Right atrium auricular region (tissue), 2 donors: ENCODE measurements around the gene NACA. TPM values are rescaled to one million over a fixed set of nuclear protein-coding genes. Genes with fewer than 3 reads are reported as not detected.

Experiments
- DNase-seq: peaks from one replicate; pipeline ENCODE4 v3.0.0-alpha.2; 2019; ENCODE audit warnings: low spot score
- H3K27ac ChIP-seq, 2 donors: fragments of 200-600 bp; sonication (generic); 1 replicate in 1 of 2; 2 replicates in 1 of 2; pipeline ENCODE4 v1.5.1; 2016 to 2019
- H3K27me3 ChIP-seq, 2 donors: fragments of 200-600 bp; sonication (generic); one replicate each; pipeline versions ENCODE4 v1.5.1 to v1.6.0; 2017 to 2019
- H3K36me3 ChIP-seq: fragments of 200-600 bp; sonication (generic); one replicate; pipeline ENCODE4 v1.5.1; 2016
- H3K4me1 ChIP-seq, 2 donors: fragments of 200-600 bp; sonication (generic); one replicate each; pipeline versions ENCODE4 v1.5.1 to v1.6.0; 2017 to 2019
- H3K4me3 ChIP-seq, 2 donors: fragments of 200-600 bp; sonication (generic); 1 replicate in 1 of 2; 2 replicates in 1 of 2; pipeline ENCODE4 v1.5.1; 2017 to 2019; ENCODE audit warnings: mild to moderate bottlenecking in 1 of 2, moderate library complexity in 1 of 2
- H3K9me3 ChIP-seq, 2 donors: fragments of 200-600 bp; sonication (generic); one replicate each; pipeline ENCODE4 v1.5.1; 2019
- total RNA-seq, 2 donors: library from RNA; depleted of rRNA; stranded (reverse); fragments of >200 nt; gene quantifications; one replicate each; pipeline ENCODE4 v1.1.0, GENCODE V29; 2016
- TF ChIP-seq, protein P1 (sequence below), 2 donors: fragments of 200-600 bp; sonication (generic); IDR thresholded peaks; one replicate each; pipeline ENCODE4 v1.5.1; 2019; ENCODE audit warnings: antibody characterized with exemption in 2 of 2

The NACA gene
- total RNA-seq, 2 donors from 2014 or later, result 529 to 636 TPM

- Histone ChIP-seq H3K27me3 (no peaks in the 10 kb centered on the region), H3K9me3 (no peaks in the 10 kb centered on the region), H3K36me3 (no peaks in the 10 kb centered on the region), H3K4me3 (no peak overlapping the region), H3K4me1 (no peaks in the 10 kb centered on the region), H3K27ac (no peak overlapping the region)
- TF ChIP-seq, protein P1, sequence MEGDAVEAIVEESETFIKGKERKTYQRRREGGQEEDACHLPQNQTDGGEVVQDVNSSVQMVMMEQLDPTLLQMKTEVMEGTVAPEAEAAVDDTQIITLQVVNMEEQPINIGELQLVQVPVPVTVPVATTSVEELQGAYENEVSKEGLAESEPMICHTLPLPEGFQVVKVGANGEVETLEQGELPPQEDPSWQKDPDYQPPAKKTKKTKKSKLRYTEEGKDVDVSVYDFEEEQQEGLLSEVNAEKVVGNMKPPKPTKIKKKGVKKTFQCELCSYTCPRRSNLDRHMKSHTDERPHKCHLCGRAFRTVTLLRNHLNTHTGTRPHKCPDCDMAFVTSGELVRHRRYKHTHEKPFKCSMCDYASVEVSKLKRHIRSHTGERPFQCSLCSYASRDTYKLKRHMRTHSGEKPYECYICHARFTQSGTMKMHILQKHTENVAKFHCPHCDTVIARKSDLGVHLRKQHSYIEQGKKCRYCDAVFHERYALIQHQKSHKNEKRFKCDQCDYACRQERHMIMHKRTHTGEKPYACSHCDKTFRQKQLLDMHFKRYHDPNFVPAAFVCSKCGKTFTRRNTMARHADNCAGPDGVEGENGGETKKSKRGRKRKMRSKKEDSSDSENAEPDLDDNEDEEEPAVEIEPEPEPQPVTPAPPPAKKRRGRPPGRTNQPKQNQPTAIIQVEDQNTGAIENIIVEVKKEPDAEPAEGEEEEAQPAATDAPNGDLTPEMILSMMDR (IDR thresholded peaks at IDR 0.05), result no peak
- DNase-seq, result no peak
Measured at GRCh38 chr12:56766535-56766934, 41.4 kb upstream of the NACA start.

DNA sequence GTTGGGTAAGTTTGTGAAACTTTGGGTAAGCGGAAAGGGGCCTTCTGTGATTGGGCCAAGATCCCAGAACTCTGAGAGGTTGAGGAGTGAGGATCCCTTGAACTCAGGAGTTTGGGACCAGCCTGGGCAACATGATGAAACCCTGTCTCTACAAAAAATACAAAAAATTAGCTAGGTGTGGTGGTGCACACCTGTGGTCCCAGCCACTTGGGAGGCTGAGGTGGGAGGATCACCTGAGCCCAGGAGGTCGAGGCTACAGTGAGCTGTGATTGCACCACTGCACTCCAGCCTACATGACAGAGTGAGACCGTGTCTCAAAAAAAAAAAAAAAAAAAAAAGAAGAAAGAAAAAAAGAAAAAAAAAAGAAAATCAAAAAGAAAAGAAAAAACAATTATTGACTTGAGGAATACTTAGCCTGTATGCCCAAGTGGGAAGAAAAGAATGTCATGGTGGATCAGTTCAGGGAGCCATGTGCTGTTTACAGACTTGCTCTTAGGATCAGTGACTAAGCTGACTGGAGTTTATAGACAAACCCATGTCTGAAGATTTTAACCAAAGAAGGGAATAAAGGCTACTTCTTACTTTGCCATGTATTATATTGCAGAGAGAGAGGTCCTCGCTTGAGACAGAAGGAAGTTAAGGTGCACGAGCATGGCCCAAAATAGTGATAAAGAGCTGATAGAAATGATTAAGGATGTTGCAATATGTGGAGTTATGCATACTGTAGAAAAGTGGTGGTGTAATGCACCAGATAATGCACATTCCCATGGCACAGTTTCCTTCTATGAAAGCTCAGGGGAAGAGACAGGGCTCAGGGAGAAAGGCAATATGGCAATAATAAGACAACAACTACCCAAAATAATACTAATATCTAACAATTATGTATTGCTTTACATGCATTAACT lies 38.9 kb upstream of the NACA start:
- H3K9me3 ChIP-seq, result peaks cover 0 to under 1% of the 10 kb centered on the region in 2 donors
- TF ChIP-seq, protein P1 (IDR thresholded peaks at IDR 0.05), result no peak
- no peaks in the 10 kb centered on the region for H3K4me1 ChIP-seq
- DNase-seq, result no peak
- no peak overlapping the region for H3K4me3 ChIP-seq
- no peaks in the 10 kb centered on the region for H3K27me3 ChIP-seq
- no peaks in the 10 kb centered on the region for H3K36me3 ChIP-seq
- H3K27ac ChIP-seq, result no peak overlapping the region

DNA sequence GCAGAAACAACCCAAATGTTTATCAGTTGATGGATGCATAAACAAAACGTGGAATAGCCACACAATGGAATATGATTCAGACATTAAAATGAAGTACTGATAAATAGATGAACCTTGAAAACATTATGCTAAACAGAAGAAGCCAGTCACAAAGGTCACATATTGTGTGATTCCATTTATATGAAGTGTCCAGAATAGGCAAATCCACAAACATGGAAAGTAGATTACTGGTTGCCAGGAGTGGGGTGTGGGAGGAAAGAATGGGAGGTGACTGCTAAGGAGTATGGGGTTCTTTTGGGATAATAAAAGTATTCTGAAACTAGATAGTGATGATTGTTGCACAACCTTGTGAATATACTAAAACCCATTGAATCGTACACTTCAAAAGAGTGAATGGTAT lies 36.7 kb upstream of the NACA start:
- Histone ChIP-seq H3K27ac (no peak overlapping the region), H3K27me3 (no peaks in the 10 kb centered on the region), H3K9me3 (peaks cover 5 to 9% of the 10 kb centered on the region in 2 donors), H3K36me3 (no peaks in the 10 kb centered on the region), H3K4me1 (no peaks in the 10 kb centered on the region), H3K4me3 (no peak overlapping the region)
- no peak for DNase-seq
- TF ChIP-seq, protein P1 (IDR thresholded peaks at IDR 0.05), result no peak

GRCh38 chr12:56760460-56760859 lies 35.4 kb upstream of the NACA start:
- Histone ChIP-seq H3K9me3 (peaks cover 5 to 9% of the 10 kb centered on the region in 2 donors), H3K4me3 (no peak overlapping the region), H3K4me1 (no peaks in the 10 kb centered on the region), H3K27me3 (no peaks in the 10 kb centered on the region), H3K36me3 (no peaks in the 10 kb centered on the region), H3K27ac (no peak overlapping the region)
- TF ChIP-seq, protein P1 (IDR thresholded peaks at IDR 0.05), result no peak
- DNase-seq, result no peak

- DNase-seq, result no peak
- no peaks in the 10 kb centered on the region for H3K4me1 ChIP-seq
- peaks cover 5 to 9% of the 10 kb centered on the region in 2 donors for H3K9me3 ChIP-seq
- no peak overlapping the region for H3K4me3 ChIP-seq
- H3K27ac ChIP-seq, result no peak overlapping the region
- H3K36me3 ChIP-seq, result no peaks in the 10 kb centered on the region
- TF ChIP-seq, protein P1 (IDR thresholded peaks at IDR 0.05), result no peak
- H3K27me3 ChIP-seq, result no peaks in the 10 kb centered on the region
Measured at GRCh38 chr12:56759263-56759908, 34.3 kb upstream of the NACA start.
